Islet of Langerhans (tissue), 1 donor: ENCODE results near the gene REM2.

Source experiments
- FAIRE-seq: peaks from one replicate; lab custom pipeline; 2011; peaks lifted over from hg19 to GRCh38; lab: Jason Lieb, UNC

REM2 gene

DNA sequence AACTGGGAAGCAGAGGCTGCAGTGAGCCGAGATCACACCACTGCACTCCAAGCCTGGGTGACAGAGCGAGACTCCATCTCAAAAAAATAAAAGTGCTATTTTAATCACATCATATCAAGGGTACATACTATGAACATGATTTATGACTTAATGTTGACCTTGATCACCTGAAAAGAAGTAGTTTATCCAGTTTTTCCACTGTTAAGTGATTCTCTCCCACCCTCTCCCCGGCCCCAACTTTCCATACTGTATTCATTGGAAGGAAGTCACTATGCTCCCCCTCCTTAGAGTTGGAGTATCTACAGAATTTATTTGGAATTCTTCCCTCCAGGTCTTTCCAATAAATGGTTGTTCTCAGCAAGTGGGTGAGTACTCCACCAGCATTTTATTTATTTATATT, 49.1 kb downstream of the REM2 start:
- FAIRE-seq, result no peak

- FAIRE-seq, result no peak
Observed at GRCh38 chr14:22935156-22935555, 52.1 kb downstream of the REM2 start.
